Omental fat pad (tissue), 4 donors: ENCODE measurements around the gene CASP1. TPM values are rescaled to one million over a fixed set of nuclear protein-coding genes. Genes with fewer than 3 reads are reported as not detected.
"Not testable (repeated sequence)": the region's sequence is repeated elsewhere in the genome, so short reads cannot be mapped to it uniquely, and the experiment has no call there.

Experiments
- ATAC-seq: fragments of 150-250 bp; one replicate; pipeline ENCODE4 v1.9.1; 2016; ENCODE audit warnings: mild to moderate bottlenecking, moderate library complexity; ENCODE audit not compliant: low FRiP score
- DNase-seq: peaks from one replicate; pipeline ENCODE4 v3.0.0-alpha.2; 2019; ENCODE audit warnings: low spot score
- total RNA-seq, 4 donors: library from RNA; depleted of rRNA; stranded (reverse); fragments of >200 nt; gene quantifications; one replicate each; pipeline ENCODE4 v1.1.0, GENCODE V29; 2016
- TF ChIP-seq, protein P1 (sequence below), 3 donors: fragments of 450-650 bp; IDR thresholded peaks; one replicate each; pipeline ENCODE4 v1.5.1; 2016 to 2017; ENCODE audit warnings: antibody characterized with exemption in 3 of 3, mild to moderate bottlenecking in 3 of 3, moderate library complexity in 2 of 3

Gene CASP1
- 10 to 100 TPM; 12.1 to 28.4 (median 20.8) TPM for total RNA-seq

GRCh38 chr11:105034813-105035620, at the start of gene CASP1:
Gene CASP1 (minus strand): TSS chr11:105035144. CDS start chr11:105035113, 31 bp downstream.
- TF ChIP-seq, protein P1, sequence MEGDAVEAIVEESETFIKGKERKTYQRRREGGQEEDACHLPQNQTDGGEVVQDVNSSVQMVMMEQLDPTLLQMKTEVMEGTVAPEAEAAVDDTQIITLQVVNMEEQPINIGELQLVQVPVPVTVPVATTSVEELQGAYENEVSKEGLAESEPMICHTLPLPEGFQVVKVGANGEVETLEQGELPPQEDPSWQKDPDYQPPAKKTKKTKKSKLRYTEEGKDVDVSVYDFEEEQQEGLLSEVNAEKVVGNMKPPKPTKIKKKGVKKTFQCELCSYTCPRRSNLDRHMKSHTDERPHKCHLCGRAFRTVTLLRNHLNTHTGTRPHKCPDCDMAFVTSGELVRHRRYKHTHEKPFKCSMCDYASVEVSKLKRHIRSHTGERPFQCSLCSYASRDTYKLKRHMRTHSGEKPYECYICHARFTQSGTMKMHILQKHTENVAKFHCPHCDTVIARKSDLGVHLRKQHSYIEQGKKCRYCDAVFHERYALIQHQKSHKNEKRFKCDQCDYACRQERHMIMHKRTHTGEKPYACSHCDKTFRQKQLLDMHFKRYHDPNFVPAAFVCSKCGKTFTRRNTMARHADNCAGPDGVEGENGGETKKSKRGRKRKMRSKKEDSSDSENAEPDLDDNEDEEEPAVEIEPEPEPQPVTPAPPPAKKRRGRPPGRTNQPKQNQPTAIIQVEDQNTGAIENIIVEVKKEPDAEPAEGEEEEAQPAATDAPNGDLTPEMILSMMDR (IDR thresholded peaks at IDR 0.05) = no peak
- DNase-seq = no peak
- ATAC-seq = peak; percentile 92

GRCh38 chr11:105081412-105082150, 46.6 kb upstream of the CASP1 start:
- TF ChIP-seq, protein P1 (IDR thresholded peaks at IDR 0.05) = no peak
- no peak for ATAC-seq
- DNase-seq = no peak

GRCh38 chr11:105080171-105080906, 45.4 kb upstream of the CASP1 start:
- DNase-seq, ATAC-seq: not testable (repeated sequence)

GRCh38 chr11:105078283-105078682, 43.3 kb upstream of the CASP1 start:
- TF ChIP-seq, protein P1 (IDR thresholded peaks at IDR 0.05) = no peak
- DNase-seq (no peak), ATAC-seq (no peak)

DNA sequence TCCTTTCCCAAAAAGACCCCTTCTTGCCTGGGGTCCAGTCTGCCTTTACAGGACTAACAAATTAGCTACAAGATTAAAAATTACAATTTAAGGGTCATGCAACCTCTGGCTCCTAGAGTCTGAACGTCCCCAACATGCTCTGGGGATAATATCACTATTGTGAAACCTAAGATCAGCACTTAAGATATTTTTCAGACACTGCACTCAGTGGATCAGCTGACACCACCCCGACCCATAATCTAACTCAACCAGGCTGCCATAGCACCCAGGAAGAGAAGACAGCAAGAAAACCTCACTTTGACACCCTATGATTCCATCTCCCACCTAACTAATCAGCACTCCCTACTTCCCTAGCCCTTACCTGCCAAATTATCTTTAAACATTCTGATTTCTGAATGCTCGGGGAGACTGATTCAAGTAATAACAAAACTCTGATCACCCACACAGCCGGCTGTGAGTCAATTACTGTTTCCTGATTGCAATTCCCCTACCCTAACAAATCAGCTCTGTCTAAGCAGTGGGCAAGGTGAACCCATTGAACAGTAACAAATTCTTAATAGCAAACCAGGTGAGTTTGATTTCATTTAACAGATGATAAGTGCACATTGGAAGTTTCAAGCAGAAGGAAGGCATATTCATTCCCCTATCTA, 42.3 kb upstream of the CASP1 start:
- ATAC-seq, DNase-seq: not testable (repeated sequence)

DNA sequence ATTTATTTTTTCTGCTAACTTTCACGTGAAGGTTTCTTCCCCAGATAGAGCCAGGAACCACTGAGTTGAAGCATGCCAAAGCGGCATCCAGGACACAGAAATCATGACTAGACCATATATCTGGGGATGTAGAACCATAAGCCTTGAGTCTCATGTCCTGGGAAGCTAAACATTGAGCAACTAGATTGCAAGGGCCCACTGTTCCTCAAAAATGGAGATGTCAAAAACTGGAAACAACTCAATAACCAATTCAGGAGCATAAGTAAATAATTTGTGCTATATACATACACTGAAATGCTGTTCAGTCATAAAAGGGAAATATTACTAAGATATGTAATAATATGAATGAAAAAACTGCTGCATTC, 39.2 kb upstream of the CASP1 start:
- ATAC-seq = no peak
- TF ChIP-seq, protein P1 (IDR thresholded peaks at IDR 0.05) = no peak

GRCh38 chr11:105073456-105074165, 38.7 kb upstream of the CASP1 start:
- ATAC-seq (no peak), DNase-seq (no peak)
- TF ChIP-seq, protein P1 (IDR thresholded peaks at IDR 0.05) = no peak

More for the DNA sequence above, 39.2 kb upstream of the CASP1 start:
- no peak for DNase-seq

DNA sequence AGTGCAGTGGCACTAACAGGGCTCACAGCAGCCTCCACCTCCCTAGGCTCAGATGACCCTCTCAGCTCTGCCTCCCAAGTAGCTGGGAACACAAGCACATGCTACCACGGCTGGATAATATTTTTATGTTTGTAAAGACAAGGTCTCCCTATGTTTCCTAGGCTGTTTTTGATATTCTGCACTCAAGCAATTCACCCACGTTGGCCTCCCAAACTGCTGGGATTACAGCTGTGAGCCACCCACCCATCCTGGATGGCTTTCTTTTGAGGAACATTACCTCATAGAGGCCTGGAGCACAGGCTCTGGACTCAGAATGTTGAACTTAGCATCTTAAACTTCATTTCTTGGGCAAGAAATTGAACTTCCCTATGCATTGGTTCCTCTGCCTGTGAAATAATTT, 37.1 kb upstream of the CASP1 start:
- ATAC-seq, DNase-seq: not testable (repeated sequence)
